Heart right ventricle (tissue), 16 donors: ENCODE results near the gene MRE11. TPM values are rescaled to one million over a fixed set of nuclear protein-coding genes. Genes with fewer than 3 reads are reported as not detected.

Experiments
- ATAC-seq, 8 donors: fragments of 200-7000 bp; cut with Tn5 transposase; one replicate each; pipeline ENCODE4 v1.9.1; 2020; ENCODE audit warnings: mild to moderate bottlenecking in 8 of 8, moderate library complexity in 8 of 8, moderate number of reproducible peaks in 1 of 8
- DNase-seq, 2 donors: peaks; one replicate each; pipeline ENCODE4 v3.0.0-alpha.2; 2020
- H3K27ac ChIP-seq, 10 donors: fragments of 200-600 bp; sonication (generic) in 2 of 10; one replicate each; pipeline versions ENCODE4 v1.5.0 to v1.8.0; 2020 to 2022; ENCODE audit warnings: mild to moderate bottlenecking in 3 of 10
- H3K27me3 ChIP-seq, 7 donors: fragments of 200-600 bp; one replicate each; pipeline ENCODE4 v1.8.0; 2021 to 2022; ENCODE audit warnings: mild to moderate bottlenecking in 2 of 7
- H3K36me3 ChIP-seq, 9 donors: fragments of 200-600 bp; sonication (generic) in 1 of 9; one replicate each; pipeline versions ENCODE4 v1.5.0 to v1.8.0; 2020 to 2022; ENCODE audit warnings: mild to moderate bottlenecking in 2 of 9
- H3K4me1 ChIP-seq, 9 donors: fragments of 200-600 bp; sonication (generic) in 1 of 9; one replicate each; pipeline versions ENCODE4 v1.5.0 to v1.8.0; 2020 to 2022; ENCODE audit warnings: mild to moderate bottlenecking in 4 of 9
- H3K4me3 ChIP-seq, 10 donors: fragments of 200-600 bp; sonication (generic) in 2 of 10; one replicate each; pipeline versions ENCODE4 v1.5.0 to v1.8.0; 2020 to 2022; ENCODE audit warnings: mild to moderate bottlenecking in 7 of 10, moderate library complexity in 2 of 10
- H3K9me3 ChIP-seq, 11 donors: fragments of 200-600 bp in 10 of 11; sonication (generic) in 2 of 11; one replicate each; pipeline versions ENCODE4 v1.5.0 to v1.8.0; 2013 to 2022; ENCODE audit warnings: mild to moderate bottlenecking in 2 of 11, control low read depth in 1 of 11, moderate library complexity in 1 of 11
- CTCF ChIP-seq, 9 donors: fragments of 200-600 bp; sonication (generic) in 2 of 9; IDR thresholded peaks; one replicate each; pipeline versions ENCODE4 v1.5.0 to v1.8.0; 2021 to 2022; ENCODE audit warnings: antibody characterized with exemption in 9 of 9, mild to moderate bottlenecking in 5 of 9, moderate library complexity in 1 of 9
- WGBS, 2 donors: extraction: QIAGEN DNeasy Blood & Tissue Kit; methylation state at CpG; one replicate each; pipeline ENCODE4 v1.1.7; 2013; ENCODE audit warnings: inconsistent platforms in 1 of 2; 5-methylcytosine and 5-hydroxymethylcytosine counted together
- intact Hi-C, 10 donors: fragments of 100-400 bp; cut with DNase I; formaldehyde crosslinking; loops; one replicate each; pipeline versions ENCODE4 v1.11.1 to v1.14.2; 2022
- polyA plus RNA-seq, 2 donors: library from polyadenylated mRNA; stranded (reverse); fragments of 200-250 nt; gene quantifications; one replicate each; pipeline ENCODE4 v1.2.3, GENCODE V29; 2013
- total RNA-seq, 10 donors: library from RNA; stranded (reverse); fragmentation: NEBNext Ultra II Directional in 3 of 10; extraction: Animal tissue kit (Norgen Biotek cat#: 25700) in 3 of 10; gene quantifications; one replicate each; pipeline versions ENCODE4 v1.2.1 to v1.2.4, GENCODE V29; 2021 to 2023
- donor health status: Arrhythmogenic right ventricular cardiomyopathy.
- donor health status: ischemic (EF 13 %, LVEDD 7.1; RV severe dilation, severe dysfunction).
- donor health status: healthy with polysubstance abuse.
- donor health status: DM: no; HTN: yes; CAD: no.
- donor health status: DM: no; HTN: no; CAD: no.
- donor health status: ischemic (EF 25% LVEDD 6.9; RV normal size, moderate dysfunction).
- donor health status: ischemic (EF 25% LVEDD 5.7; RV mildly dilated, moderate dysfunction).
- donor health status: healthy.
- donor health status: DM: yes; HTN: yes; CAD: no.
- donor health status: Ischemic cardiomyopathy.
- donor health status: ischemic (EF 35%, LVEDD 5.7; RV mildly dilated, moderate dysfunction).
- donor health status: nonischemic (EF 11% LVEDD 7.7; RV severe dilation, severe dysfunction).
- donor health status: DM: yes; HTN: yes; CAD: no.
- donor health status: PGD.
- donor health status: ischemic (EF 29% LVEDD 5.4; RV normal size, mild dysfunction).
- donor health status: nonischemic (EF 23%, LVEDD 6.1; RV moderate dilation, normal function).

The MRE11 gene
- total and polyA plus RNA-seq, 12 donors, result 3.3 to 11.2 (median 7.9) TPM

- H3K9me3 ChIP-seq, result no peaks in the 10 kb centered on the region
- intact Hi-C loops, result loop anchor here in 9 of 10 donors (2.0 to 10.0 kb wide), 6 partner anchors 38 to 375 kb away; no protein-coding TSS in a partner anchor
- peak; percentile 37 to 80 (median 69) for TF ChIP-seq CTCF (IDR thresholded peaks at IDR 0.05)
- ATAC-seq (peak in 3 of 8 donors; percentile 23 to 46 (median 44)), DNase-seq (no peak)
- peaks cover 0 to 5% (median 0%) of the 10 kb centered on the region in 9 donors for H3K4me1 ChIP-seq
- WGBS, 2 donors, result 13 to 16% methylated on average over 5 of the region's 5 CpGs
- no peak overlapping the region for H3K27ac ChIP-seq
- H3K4me3 ChIP-seq, result no peak overlapping the region
- H3K27me3 ChIP-seq, result peaks cover 0 to 8% (median 0%) of the 10 kb centered on the region in 7 donors
- no peaks in the 10 kb centered on the region for H3K36me3 ChIP-seq
These were observed 25.9 kb upstream of the MRE11 start for GRCh38 chr11:94519478-94520084.

GRCh38 chr11:94518300-94518699 is 24.7 kb upstream of the MRE11 start:
- no peaks in the 10 kb centered on the region for H3K9me3 ChIP-seq
- intact Hi-C loops, result loop anchor here in 4 of 10 donors (2.0 to 5.0 kb wide), 4 partner anchors 44 to 85 kb away; no protein-coding TSS in a partner anchor
- H3K36me3 ChIP-seq, result no peaks in the 10 kb centered on the region
- 65 to 79% methylated on average over 4 of the region's 4 CpGs for WGBS, 2 donors
- DNase-seq (no peak), ATAC-seq (no peak)
- no peak overlapping the region for H3K27ac ChIP-seq
- peaks cover 0 to 8% (median 4%) of the 10 kb centered on the region in 7 donors for H3K27me3 ChIP-seq
- H3K4me3 ChIP-seq, result no peak overlapping the region
- TF ChIP-seq CTCF (IDR thresholded peaks at IDR 0.05), result no peak
- peaks cover 0 to 5% (median 0%) of the 10 kb centered on the region in 9 donors for H3K4me1 ChIP-seq

- WGBS, 2 donors, result 42 to 43% methylated on average over 1 of the region's 1 CpG
- peaks cover 0 to 9% (median 4%) of the 10 kb centered on the region in 7 donors for H3K27me3 ChIP-seq
- DNase-seq (no peak), ATAC-seq (no peak)
- H3K4me1 ChIP-seq, result peaks cover 0 to 17% (median 5%) of the 10 kb centered on the region in 9 donors
- no peaks in the 10 kb centered on the region for H3K36me3 ChIP-seq
- intact Hi-C loops, result loop anchor here in 2 of 10 donors (5.0 kb wide), 2 partner anchors 46 to 86 kb away; no protein-coding TSS in a partner anchor
- no peak for TF ChIP-seq CTCF (IDR thresholded peaks at IDR 0.05)
- no peak overlapping the region for H3K4me3 ChIP-seq
- no peak overlapping the region for H3K27ac ChIP-seq
- H3K9me3 ChIP-seq, result no peaks in the 10 kb centered on the region
These were observed 23.1 kb upstream of the MRE11 start for GRCh38 chr11:94516725-94517124.

- no peaks in the 10 kb centered on the region for H3K36me3 ChIP-seq
- intact Hi-C loops, result loop anchor here in 2 of 10 donors (5.0 kb wide), 2 partner anchors 47 to 87 kb away; no protein-coding TSS in a partner anchor
- H3K27me3 ChIP-seq, result peaks cover 0 to 15% (median 6%) of the 10 kb centered on the region in 7 donors
- 70 to 78% methylated on average over 2 of the region's 2 CpGs for WGBS, 2 donors
- no peak for TF ChIP-seq CTCF (IDR thresholded peaks at IDR 0.05)
- H3K4me1 ChIP-seq, result peaks cover 0 to 18% (median 5%) of the 10 kb centered on the region in 9 donors
- no peak for ATAC-seq
- H3K4me3 ChIP-seq, result no peak overlapping the region
- H3K9me3 ChIP-seq, result no peaks in the 10 kb centered on the region
- no peak overlapping the region for H3K27ac ChIP-seq
- DNase-seq, result no peak
These were observed 21.8 kb upstream of the MRE11 start for GRCh38 chr11:94515398-94515797.
